Ishikawa (cell line): ENCODE results near the gene WFDC1.

Experiments used
- CEBPB ChIP-seq: IDR thresholded peaks from 2 replicates; pipeline ENCODE4 v1.6.1; 2012
- CREB1 ChIP-seq: IDR thresholded peaks from 2 replicates; pipeline ENCODE4 v1.6.1; 2012; ENCODE audit warnings: low read depth
- EGR1 ChIP-seq: IDR thresholded peaks from 2 replicates; pipeline ENCODE4 v1.6.1; 2012
- EP300 ChIP-seq: IDR thresholded peaks from 2 replicates; pipeline ENCODE4 v1.6.1; 2012; ENCODE audit warnings: borderline replicate concordance
- FOXM1 ChIP-seq: IDR thresholded peaks from 2 replicates; pipeline ENCODE4 v1.6.1; 2012; ENCODE audit warnings: low read depth, borderline replicate concordance
- MAX ChIP-seq: IDR thresholded peaks from 2 replicates; pipeline ENCODE4 v1.6.1; 2012
- NFIC ChIP-seq: IDR thresholded peaks from 2 replicates; pipeline ENCODE4 v1.6.1; 2012
- RAD21 ChIP-seq: IDR thresholded peaks from 2 replicates; pipeline ENCODE4 v1.6.1; 2012; ENCODE audit warnings: low read depth
- TAF1 ChIP-seq: IDR thresholded peaks from 2 replicates; pipeline ENCODE4 v1.6.1; 2012; ENCODE audit warnings: low read depth, mild to moderate bottlenecking
- TCF12 ChIP-seq: IDR thresholded peaks from 2 replicates; pipeline ENCODE4 v1.6.1; 2012; ENCODE audit warnings: low read depth
- TEAD4 ChIP-seq: IDR thresholded peaks from 2 replicates; pipeline ENCODE4 v1.6.1; 2012
- USF1 ChIP-seq: IDR thresholded peaks from 2 replicates; pipeline ENCODE4 v1.6.1; 2012
- YY1 ChIP-seq: IDR thresholded peaks from 2 replicates; pipeline ENCODE4 v1.6.1; 2012; ENCODE audit warnings: low read depth
- ZBTB7A ChIP-seq: IDR thresholded peaks from 2 replicates; pipeline ENCODE4 v1.6.1; 2012; ENCODE audit warnings: low read depth
- TF ChIP-seq, protein P1 (sequence below): IDR thresholded peaks from 2 replicates; pipeline ENCODE4 v1.6.1; 2012; ENCODE audit warnings: low read depth, mild to moderate bottlenecking

WFDC1 gene

DNA sequence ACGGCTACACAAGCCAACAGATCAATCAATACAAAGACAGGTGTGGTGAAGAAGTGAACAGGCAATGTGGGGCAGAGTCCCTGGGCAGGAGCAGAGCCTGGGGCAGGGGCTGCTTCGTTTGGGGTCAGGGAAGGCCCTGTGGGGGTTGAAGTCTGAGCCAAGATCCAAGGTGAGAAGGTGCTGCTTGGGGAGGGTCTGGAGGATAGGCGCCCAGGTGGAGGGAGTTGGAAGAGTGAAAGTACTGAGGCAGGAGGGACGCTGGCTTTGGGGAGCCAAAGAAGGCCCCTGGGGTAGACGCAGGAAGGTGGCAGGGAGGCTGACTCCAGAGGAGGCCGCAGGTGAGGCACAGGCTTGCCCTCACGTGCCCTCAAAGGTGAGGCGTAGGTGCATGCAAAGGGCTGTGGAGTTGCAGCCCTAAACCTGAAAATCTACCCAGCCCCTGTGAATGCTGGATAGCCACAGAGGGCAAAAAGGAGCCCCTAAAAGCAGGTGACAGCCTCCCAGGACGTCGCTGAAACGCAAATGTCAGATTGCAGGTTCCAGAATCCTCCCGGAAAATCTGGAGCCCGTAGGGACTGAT is 33.3 kb downstream of the WFDC1 start:
- TF ChIP-seq FOXM1 (no peak), EGR1 (no peak), RAD21 (no peak), CREB1 (no peak), TCF12 (no peak), MAX (no peak), EP300 (no peak), TEAD4 (no peak), ZBTB7A (no peak), USF1 (no peak), TAF1 (no peak), YY1 (no peak), CEBPB (no peak), NFIC (no peak)
- TF ChIP-seq, protein P1, sequence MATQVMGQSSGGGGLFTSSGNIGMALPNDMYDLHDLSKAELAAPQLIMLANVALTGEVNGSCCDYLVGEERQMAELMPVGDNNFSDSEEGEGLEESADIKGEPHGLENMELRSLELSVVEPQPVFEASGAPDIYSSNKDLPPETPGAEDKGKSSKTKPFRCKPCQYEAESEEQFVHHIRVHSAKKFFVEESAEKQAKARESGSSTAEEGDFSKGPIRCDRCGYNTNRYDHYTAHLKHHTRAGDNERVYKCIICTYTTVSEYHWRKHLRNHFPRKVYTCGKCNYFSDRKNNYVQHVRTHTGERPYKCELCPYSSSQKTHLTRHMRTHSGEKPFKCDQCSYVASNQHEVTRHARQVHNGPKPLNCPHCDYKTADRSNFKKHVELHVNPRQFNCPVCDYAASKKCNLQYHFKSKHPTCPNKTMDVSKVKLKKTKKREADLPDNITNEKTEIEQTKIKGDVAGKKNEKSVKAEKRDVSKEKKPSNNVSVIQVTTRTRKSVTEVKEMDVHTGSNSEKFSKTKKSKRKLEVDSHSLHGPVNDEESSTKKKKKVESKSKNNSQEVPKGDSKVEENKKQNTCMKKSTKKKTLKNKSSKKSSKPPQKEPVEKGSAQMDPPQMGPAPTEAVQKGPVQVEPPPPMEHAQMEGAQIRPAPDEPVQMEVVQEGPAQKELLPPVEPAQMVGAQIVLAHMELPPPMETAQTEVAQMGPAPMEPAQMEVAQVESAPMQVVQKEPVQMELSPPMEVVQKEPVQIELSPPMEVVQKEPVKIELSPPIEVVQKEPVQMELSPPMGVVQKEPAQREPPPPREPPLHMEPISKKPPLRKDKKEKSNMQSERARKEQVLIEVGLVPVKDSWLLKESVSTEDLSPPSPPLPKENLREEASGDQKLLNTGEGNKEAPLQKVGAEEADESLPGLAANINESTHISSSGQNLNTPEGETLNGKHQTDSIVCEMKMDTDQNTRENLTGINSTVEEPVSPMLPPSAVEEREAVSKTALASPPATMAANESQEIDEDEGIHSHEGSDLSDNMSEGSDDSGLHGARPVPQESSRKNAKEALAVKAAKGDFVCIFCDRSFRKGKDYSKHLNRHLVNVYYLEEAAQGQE = no peak

GRCh38 chr16:84329016-84329415 is 34.3 kb downstream of the WFDC1 start:
- TF ChIP-seq ZBTB7A (no peak), MAX (no peak), RAD21 (no peak), CREB1 (no peak), EP300 (no peak), USF1 (no peak), TCF12 (no peak), TEAD4 (no peak), EGR1 (no peak), YY1 (no peak), CEBPB (no peak), FOXM1 (no peak), TAF1 (no peak), NFIC (no peak)
- TF ChIP-seq, protein P1 = no peak

GRCh38 chr16:84329843-84330684 is 35.4 kb downstream of the WFDC1 start:
- TF ChIP-seq ZBTB7A (no peak), TEAD4 (no peak), CREB1 (no peak), USF1 (no peak), CEBPB (no peak)
- TF ChIP-seq, protein P1 = no peak

- TF ChIP-seq CEBPB (no peak), ZBTB7A (no peak), EP300 (no peak), USF1 (no peak), FOXM1 (no peak), CREB1 (no peak), EGR1 (no peak), RAD21 (no peak), NFIC (no peak), TEAD4 (no peak), YY1 (no peak)
- TF ChIP-seq, protein P1 = no peak
These were observed 36.0 kb downstream of the WFDC1 start for GRCh38 chr16:84330685-84331050.
